HepG2 (cell line): ENCODE data around the gene STXBP4. TPM values are rescaled to one million over a fixed set of nuclear protein-coding genes. Genes with fewer than 3 reads are reported as not detected.

Experiments
- ARNTL ChIP-seq: sonication (generic); formaldehyde crosslinking; IDR thresholded peaks from 2 replicates; pipeline ENCODE4 v1.4.0; 2020; ENCODE audit warnings: mild to moderate bottlenecking, missing genetic modification reagents
- BRCA1 ChIP-seq: sonication (generic); formaldehyde crosslinking; IDR thresholded peaks from 2 replicates; pipeline ENCODE4 v1.4.0; 2020; ENCODE audit warnings: missing genetic modification reagents
- CENPT ChIP-seq: sonication (generic); formaldehyde crosslinking; IDR thresholded peaks from 2 replicates; pipeline ENCODE4 v1.8.0; 2022; ENCODE audit warnings: low read depth, mild to moderate bottlenecking, moderate library complexity, missing genetic modification reagents
- DR1 ChIP-seq: sonication (generic); formaldehyde crosslinking; IDR thresholded peaks from 2 replicates; pipeline ENCODE4 v1.8.0; 2021; ENCODE audit warnings: mild to moderate bottlenecking, missing genetic modification reagents, inconsistent platforms
- ELF4 ChIP-seq: sonication (generic); formaldehyde crosslinking; IDR thresholded peaks from 2 replicates; pipeline ENCODE4 v1.5.0; 2020; ENCODE audit warnings: missing genetic modification reagents, mild to moderate bottlenecking, moderate library complexity, borderline replicate concordance
- ETS1 ChIP-seq: sonication (generic); formaldehyde crosslinking; IDR thresholded peaks from 2 replicates; pipeline ENCODE4 v1.4.0; 2020; ENCODE audit warnings: missing genetic modification reagents
- HHEX ChIP-seq: IDR thresholded peaks from 2 replicates; pipeline ENCODE4 v1.6.1; 2016; ENCODE audit warnings: control low read depth
- HINFP ChIP-seq: sonication (generic); formaldehyde crosslinking; IDR thresholded peaks from 2 replicates; pipeline ENCODE4 v1.4.0; 2020; ENCODE audit warnings: low read depth, mild to moderate bottlenecking, missing genetic modification reagents
- HNRNPH1 ChIP-seq: fragments of 200-400 bp; formaldehyde crosslinking; optimal IDR thresholded peaks from 2 replicates; pipeline ENCODE3; 2017; ENCODE audit warnings: mild to moderate bottlenecking, low read depth, low read length
- MLLT10 ChIP-seq: sonication (generic); formaldehyde crosslinking; IDR thresholded peaks from 2 replicates; pipeline ENCODE4 v1.4.0; 2020; ENCODE audit warnings: missing genetic modification reagents
- MXD3 ChIP-seq: IDR thresholded peaks from 2 replicates; pipeline ENCODE4 v1.6.1; 2016; ENCODE audit warnings: mild to moderate bottlenecking, missing biosample characterization, missing genetic modification reagents
- NFKB2 ChIP-seq: sonication (generic); formaldehyde crosslinking; IDR thresholded peaks from 2 replicates; pipeline ENCODE4 v1.4.0; 2020; ENCODE audit warnings: missing genetic modification reagents, borderline replicate concordance
- POGZ ChIP-seq: sonication (generic); formaldehyde crosslinking; IDR thresholded peaks from 2 replicates; pipeline ENCODE4 v1.4.0; 2020; ENCODE audit warnings: mild to moderate bottlenecking, missing genetic modification reagents
- SATB2 ChIP-seq: sonication (generic); formaldehyde crosslinking; IDR thresholded peaks from 2 replicates; pipeline ENCODE4 v1.5.0; 2020; ENCODE audit warnings: missing genetic modification reagents
- ZBTB43 ChIP-seq: sonication (generic); formaldehyde crosslinking; conservative IDR thresholded peaks from 2 replicates; pipeline ENCODE4 v1.4.0; 2020; ENCODE audit warnings: missing genetic modification reagents
- ZNF354B ChIP-seq: sonication (generic); formaldehyde crosslinking; IDR thresholded peaks from 2 replicates; pipeline ENCODE4 v1.8.0; 2022; ENCODE audit warnings: mild to moderate bottlenecking, missing genetic modification reagents
- ZNF766 ChIP-seq: sonication (generic); formaldehyde crosslinking; IDR thresholded peaks from 2 replicates; pipeline ENCODE4 v1.5.0; 2020; ENCODE audit warnings: missing genetic modification reagents, borderline replicate concordance
- ZSCAN20 ChIP-seq: sonication (generic); formaldehyde crosslinking; IDR thresholded peaks from 2 replicates; pipeline ENCODE4 v1.4.0; 2020; ENCODE audit warnings: missing genetic modification reagents, mild to moderate bottlenecking, borderline replicate concordance
- polyA plus RNA-seq, 8 experiments: library from polyadenylated mRNA; depleted of rRNA in 3 of 8; stranded (reverse) in 7 of 8; unstranded in 1 of 8; fragments of >200 nt; fragmentation: Illumina TruSeq in 4 of 8; extraction: Trizol in 4 of 8; gene quantifications; 2 replicates each; pipeline versions ENCODE4 v1.2.1 to v1.2.3, GENCODE V29; 2011 to 2016; ENCODE audit warnings: low read depth in 4 of 8, missing spikeins in 1 of 8, mixed read lengths in 1 of 8; ENCODE audit not compliant: insufficient read depth in 1 of 8
- total RNA-seq, 5 experiments: library from RNA; depleted of rRNA; stranded (reverse); fragments of >200 nt; fragmentation: Illumina TruSeq; extraction: Trizol; gene quantifications; 2 replicates each; pipeline ENCODE4 v1.2.3, GENCODE V29; 2016; ENCODE audit warnings: low read depth in 1 of 5
- TF ChIP-seq, protein P1 (sequence below): sonication (generic); formaldehyde crosslinking; IDR thresholded peaks from 2 replicates; pipeline ENCODE4 v1.8.1; 2023; ENCODE audit warnings: mild to moderate bottlenecking, missing genetic modification reagents
- TF ChIP-seq, protein P2 (sequence below): sonication (generic); formaldehyde crosslinking; IDR thresholded peaks from 2 replicates; pipeline ENCODE4 v1.4.0; 2020; ENCODE audit warnings: missing genetic modification reagents

Gene STXBP4
- total and polyA plus RNA-seq, 2 of the 13 experiments (the other 11 are each of a cell fraction or from before 2014, with no cell fraction given) = 8.5 to 36.1 TPM

DNA sequence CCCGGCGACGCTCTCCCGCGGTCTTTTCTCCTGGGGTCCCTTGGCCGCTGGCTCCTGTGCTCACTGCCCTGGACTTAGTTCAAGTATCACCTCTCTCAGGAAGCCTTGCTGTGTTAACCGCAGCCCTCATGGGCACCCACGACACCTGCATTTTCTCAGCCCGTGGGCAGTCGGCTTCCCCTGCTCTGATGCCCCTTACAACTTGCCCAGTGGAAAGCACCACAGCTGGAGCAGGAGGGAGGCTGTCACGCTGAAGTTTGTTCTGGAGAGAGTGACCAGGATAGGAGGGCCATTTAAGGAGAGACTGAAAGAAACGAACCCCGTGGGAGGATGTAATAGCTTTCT, 395 bp downstream of the STXBP4 start (continued):
- no peak for TF ChIP-seq ZSCAN20 (CRISPR knock-in tag)
- no peak for TF ChIP-seq SATB2 (CRISPR knock-in tag)
- no peak for TF ChIP-seq ZNF766 (CRISPR knock-in tag)
- no peak for TF ChIP-seq POGZ (CRISPR knock-in tag)
- TF ChIP-seq ELF4 (CRISPR knock-in tag) = no peak
- no peak for TF ChIP-seq MLLT10 (CRISPR knock-in tag)
- TF ChIP-seq, protein P1, sequence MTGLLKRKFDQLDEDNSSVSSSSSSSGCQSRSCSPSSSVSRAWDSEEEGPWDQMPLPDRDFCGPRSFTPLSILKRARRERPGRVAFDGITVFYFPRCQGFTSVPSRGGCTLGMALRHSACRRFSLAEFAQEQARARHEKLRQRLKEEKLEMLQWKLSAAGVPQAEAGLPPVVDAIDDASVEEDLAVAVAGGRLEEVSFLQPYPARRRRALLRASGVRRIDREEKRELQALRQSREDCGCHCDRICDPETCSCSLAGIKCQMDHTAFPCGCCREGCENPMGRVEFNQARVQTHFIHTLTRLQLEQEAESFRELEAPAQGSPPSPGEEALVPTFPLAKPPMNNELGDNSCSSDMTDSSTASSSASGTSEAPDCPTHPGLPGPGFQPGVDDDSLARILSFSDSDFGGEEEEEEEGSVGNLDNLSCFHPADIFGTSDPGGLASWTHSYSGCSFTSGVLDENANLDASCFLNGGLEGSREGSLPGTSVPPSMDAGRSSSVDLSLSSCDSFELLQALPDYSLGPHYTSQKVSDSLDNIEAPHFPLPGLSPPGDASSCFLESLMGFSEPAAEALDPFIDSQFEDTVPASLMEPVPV = no peak
- no peak for TF ChIP-seq BRCA1
- 0 out of 2 replicates have a peak, but pooled peaks have one; percentile 15 for TF ChIP-seq HINFP
- TF ChIP-seq ARNTL (CRISPR knock-in tag) = peak; percentile 78
- 0 out of 2 replicates have a peak, but pooled peaks have one; percentile 11 for TF ChIP-seq MXD3 (CRISPR knock-in tag)
- no peak for TF ChIP-seq HNRNPH1
- TF ChIP-seq DR1 (CRISPR knock-in tag) = no peak
- TF ChIP-seq, protein P2, sequence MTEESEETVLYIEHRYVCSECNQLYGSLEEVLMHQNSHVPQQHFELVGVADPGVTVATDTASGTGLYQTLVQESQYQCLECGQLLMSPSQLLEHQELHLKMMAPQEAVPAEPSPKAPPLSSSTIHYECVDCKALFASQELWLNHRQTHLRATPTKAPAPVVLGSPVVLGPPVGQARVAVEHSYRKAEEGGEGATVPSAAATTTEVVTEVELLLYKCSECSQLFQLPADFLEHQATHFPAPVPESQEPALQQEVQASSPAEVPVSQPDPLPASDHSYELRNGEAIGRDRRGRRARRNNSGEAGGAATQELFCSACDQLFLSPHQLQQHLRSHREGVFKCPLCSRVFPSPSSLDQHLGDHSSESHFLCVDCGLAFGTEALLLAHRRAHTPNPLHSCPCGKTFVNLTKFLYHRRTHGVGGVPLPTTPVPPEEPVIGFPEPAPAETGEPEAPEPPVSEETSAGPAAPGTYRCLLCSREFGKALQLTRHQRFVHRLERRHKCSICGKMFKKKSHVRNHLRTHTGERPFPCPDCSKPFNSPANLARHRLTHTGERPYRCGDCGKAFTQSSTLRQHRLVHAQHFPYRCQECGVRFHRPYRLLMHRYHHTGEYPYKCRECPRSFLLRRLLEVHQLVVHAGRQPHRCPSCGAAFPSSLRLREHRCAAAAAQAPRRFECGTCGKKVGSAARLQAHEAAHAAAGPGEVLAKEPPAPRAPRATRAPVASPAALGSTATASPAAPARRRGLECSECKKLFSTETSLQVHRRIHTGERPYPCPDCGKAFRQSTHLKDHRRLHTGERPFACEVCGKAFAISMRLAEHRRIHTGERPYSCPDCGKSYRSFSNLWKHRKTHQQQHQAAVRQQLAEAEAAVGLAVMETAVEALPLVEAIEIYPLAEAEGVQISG (CRISPR knock-in tag) = no peak
- TF ChIP-seq NFKB2 = 0 out of 2 replicates have a peak, but pooled peaks have one; percentile 5
- no peak for TF ChIP-seq CENPT (CRISPR knock-in tag)
- TF ChIP-seq HHEX (CRISPR knock-in tag) = no peak
- TF ChIP-seq ZNF354B (CRISPR knock-in tag) = no peak
- TF ChIP-seq ETS1 (CRISPR knock-in tag) = no peak
- TF ChIP-seq ZBTB43 (CRISPR knock-in tag) = no peak
